ENCODE results near the gene SCML2. TPM values are rescaled to one million over a fixed set of nuclear protein-coding genes. Genes with fewer than 3 reads are reported as not detected.

SCML2 gene
- total and polyA plus RNA-seq, 2 donors (not counting 1 experiment from before 2014, with no cell fraction given), result 1.2 to 1.3 TPM

GRCh38 chrX:18228069-18228468 is 126.4 kb downstream of the SCML2 start:
- no peaks in the 10 kb centered on the region for H3K9me3 Mint-ChIP-seq (ENCODE audit: insufficient read depth)
- Histone ChIP-seq H3K27me3 (replicated peaks in 1 of 4; ENCODE audit: control extremely low read depth in 1 of 4, control insufficient read depth in 3 of 4, insufficient read depth in 4 of 4, low read length in 3 of 4) (no peaks in the 10 kb centered on the region), H3K9ac (ENCODE audit: low read length) (no peak overlapping the region), H3K4me3 (ENCODE audit: control extremely low read depth in 1 of 5, extremely low read depth in 1 of 5, insufficient read depth in 1 of 5, low read depth in 2 of 5, low read length in 4 of 5) (no peak overlapping the region), H3K4me2 (replicated peaks; ENCODE audit: low read depth, low read length, poor library complexity, severe bottlenecking) (no peak overlapping the region), H3K36me3 (replicated peaks in 1 of 2; ENCODE audit: control extremely low read depth in 1 of 2, control insufficient read depth in 1 of 2, extremely low read depth in 1 of 2, insufficient read depth in 2 of 2, low read length in 1 of 2) (no peaks in the 10 kb centered on the region), H2AFZ (ENCODE audit: insufficient read depth, low read depth, low read length, poor library complexity, severe bottlenecking) (no peak overlapping the region), H3K27ac (ENCODE audit: low read length in 2 of 2) (no peak overlapping the region), H3K79me2 (ENCODE audit: control insufficient read depth, insufficient read depth, low read length) (no peaks in the 10 kb centered on the region), H3K9me3 (ENCODE audit: control extremely low read depth in 1 of 3, control insufficient read depth in 2 of 3, insufficient read depth in 1 of 3, low read length in 2 of 3) (no peaks in the 10 kb centered on the region), H4K20me1 (ENCODE audit: control insufficient read depth, insufficient read depth, low read length, poor library complexity, severe bottlenecking) (no peaks in the 10 kb centered on the region), H3K4me1 (ENCODE audit: control insufficient read depth in 2 of 2, insufficient read depth in 2 of 2, low read length in 2 of 2) (no peaks in the 10 kb centered on the region)
- intact Hi-C loops (cut with micrococcal nuclease), result no loop called here
- CTCF ChIA-PET, result no interaction called here
- H3K4me1 Mint-ChIP-seq, result no peaks in the 10 kb centered on the region
- no peak overlapping the region for H3K4me3 Mint-ChIP-seq
- no peak for TF ChIP-seq EZH2 (IDR thresholded peaks at IDR 0.05; ENCODE audit: borderline replicate concordance, insufficient read depth, low read depth, low read length, poor library complexity, severe bottlenecking)
- TF ChIP-seq, protein P1, sequence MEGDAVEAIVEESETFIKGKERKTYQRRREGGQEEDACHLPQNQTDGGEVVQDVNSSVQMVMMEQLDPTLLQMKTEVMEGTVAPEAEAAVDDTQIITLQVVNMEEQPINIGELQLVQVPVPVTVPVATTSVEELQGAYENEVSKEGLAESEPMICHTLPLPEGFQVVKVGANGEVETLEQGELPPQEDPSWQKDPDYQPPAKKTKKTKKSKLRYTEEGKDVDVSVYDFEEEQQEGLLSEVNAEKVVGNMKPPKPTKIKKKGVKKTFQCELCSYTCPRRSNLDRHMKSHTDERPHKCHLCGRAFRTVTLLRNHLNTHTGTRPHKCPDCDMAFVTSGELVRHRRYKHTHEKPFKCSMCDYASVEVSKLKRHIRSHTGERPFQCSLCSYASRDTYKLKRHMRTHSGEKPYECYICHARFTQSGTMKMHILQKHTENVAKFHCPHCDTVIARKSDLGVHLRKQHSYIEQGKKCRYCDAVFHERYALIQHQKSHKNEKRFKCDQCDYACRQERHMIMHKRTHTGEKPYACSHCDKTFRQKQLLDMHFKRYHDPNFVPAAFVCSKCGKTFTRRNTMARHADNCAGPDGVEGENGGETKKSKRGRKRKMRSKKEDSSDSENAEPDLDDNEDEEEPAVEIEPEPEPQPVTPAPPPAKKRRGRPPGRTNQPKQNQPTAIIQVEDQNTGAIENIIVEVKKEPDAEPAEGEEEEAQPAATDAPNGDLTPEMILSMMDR (IDR thresholded peaks at IDR 0.05), result no peak
- POLR2A ChIA-PET, result no interaction called here
- H3K27ac Mint-ChIP-seq, result no peak overlapping the region
- WGBS (ENCODE audit: insufficient coverage), result 86% methylated on average over 6 of the region's 14 CpGs
- ATAC-seq (ENCODE audit: low read depth) (no peak), DNase-seq (no peak)
- H3K27me3 Mint-ChIP-seq, result no peaks in the 10 kb centered on the region

DNA sequence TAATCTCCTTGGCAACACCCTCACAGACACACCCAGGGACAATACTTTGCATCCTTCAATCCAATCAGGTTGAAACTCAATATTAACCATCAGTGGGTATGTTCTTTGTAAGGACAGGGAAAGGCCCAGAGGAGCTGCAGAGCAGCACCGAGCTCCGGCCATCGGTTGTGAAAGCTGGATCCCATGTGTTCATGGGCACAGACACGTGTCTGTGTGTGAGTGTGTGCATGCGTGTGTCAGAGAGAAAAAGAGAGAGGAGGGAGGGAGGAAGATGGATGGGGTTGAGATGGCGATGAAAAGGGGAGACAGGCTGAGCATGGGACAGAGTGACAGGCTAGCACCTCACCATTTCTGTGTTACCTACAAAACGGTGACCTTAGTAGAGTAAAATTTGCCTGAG is 127.0 kb downstream of the SCML2 start:
- ATAC-seq (ENCODE audit: low read depth) (no peak), DNase-seq (no peak)
- Mint-ChIP-seq H3K9me3 (ENCODE audit: insufficient read depth) (no peaks in the 10 kb centered on the region), H3K27me3 (no peaks in the 10 kb centered on the region), H3K27ac (no peak overlapping the region), H3K4me1 (no peaks in the 10 kb centered on the region), H3K4me3 (no peak overlapping the region)
- TF ChIP-seq, protein P1 (IDR thresholded peaks at IDR 0.05), result no peak
- TF ChIP-seq EZH2 (IDR thresholded peaks at IDR 0.05; ENCODE audit: borderline replicate concordance, insufficient read depth, low read depth, low read length, poor library complexity, severe bottlenecking), result no peak
- Histone ChIP-seq H3K4me1 (ENCODE audit: control insufficient read depth in 2 of 2, insufficient read depth in 2 of 2, low read length in 2 of 2) (no peaks in the 10 kb centered on the region), H3K79me2 (ENCODE audit: control insufficient read depth, insufficient read depth, low read length) (no peaks in the 10 kb centered on the region), H3K9ac (ENCODE audit: low read length) (no peak overlapping the region), H3K4me2 (replicated peaks; ENCODE audit: low read depth, low read length, poor library complexity, severe bottlenecking) (no peak overlapping the region), H4K20me1 (ENCODE audit: control insufficient read depth, insufficient read depth, low read length, poor library complexity, severe bottlenecking) (no peaks in the 10 kb centered on the region), H3K36me3 (replicated peaks in 1 of 2; ENCODE audit: control extremely low read depth in 1 of 2, control insufficient read depth in 1 of 2, extremely low read depth in 1 of 2, insufficient read depth in 2 of 2, low read length in 1 of 2) (no peaks in the 10 kb centered on the region), H3K27ac (ENCODE audit: low read length in 2 of 2) (no peak overlapping the region), H2AFZ (ENCODE audit: insufficient read depth, low read depth, low read length, poor library complexity, severe bottlenecking) (no peak overlapping the region), H3K27me3 (replicated peaks in 1 of 4; ENCODE audit: control extremely low read depth in 1 of 4, control insufficient read depth in 3 of 4, insufficient read depth in 4 of 4, low read length in 3 of 4) (no peaks in the 10 kb centered on the region), H3K9me3 (ENCODE audit: control extremely low read depth in 1 of 3, control insufficient read depth in 2 of 3, insufficient read depth in 1 of 3, low read length in 2 of 3) (no peaks in the 10 kb centered on the region), H3K4me3 (ENCODE audit: control extremely low read depth in 1 of 5, extremely low read depth in 1 of 5, insufficient read depth in 1 of 5, low read depth in 2 of 5, low read length in 4 of 5) (no peak overlapping the region)
- ChIA-PET CTCF (no interaction called here), POLR2A (no interaction called here)
- intact Hi-C loops (cut with micrococcal nuclease), result no loop called here
- WGBS (ENCODE audit: insufficient coverage), result 100% methylated on average over 4 of the region's 7 CpGs

Data from B cell (primary cell).